Hepatocyte (in vitro differentiated cells): Measurements from ENCODE around the gene SLC14A1. TPM values are rescaled to one million over a fixed set of nuclear protein-coding genes. Genes with fewer than 3 reads are reported as not detected.
"Not testable (repeated sequence)": the region's sequence is repeated elsewhere in the genome, so short reads cannot be mapped to it uniquely, and the experiment has no call there.

ENCODE experiments used
- DNase-seq: peaks from one replicate; pipeline ENCODE4 v3.0.0-alpha.2; 2016; ENCODE audit warnings: low spot score
- H2AFZ ChIP-seq: fragments of 200-600 bp; sonication (generic); 2 replicates; pipeline ENCODE4 v1.6.0; 2016; ENCODE audit warnings: antibody characterized with exemption, mild to moderate bottlenecking
- H3K27ac ChIP-seq: fragments of 200-600 bp; sonication (generic); 2 replicates; pipeline ENCODE4 v1.5.1; 2016; ENCODE audit warnings: mild to moderate bottlenecking
- H3K27me3 ChIP-seq: fragments of 200-600 bp; sonication (generic); 2 replicates; pipeline ENCODE4 v1.6.1; 2016
- H3K36me3 ChIP-seq: fragments of 200-600 bp; sonication (generic); replicated peaks from 2 replicates; pipeline ENCODE4 v1.5.1; 2016; ENCODE audit warnings: low read depth; ENCODE audit not compliant: insufficient read depth
- H3K4me1 ChIP-seq: fragments of 200-600 bp; sonication (generic); 2 replicates; pipeline ENCODE4 v1.5.1; 2016; ENCODE audit warnings: mild to moderate bottlenecking, moderate library complexity; ENCODE audit not compliant: insufficient read depth
- H3K4me2 ChIP-seq: fragments of 200-600 bp; sonication (generic); 2 replicates; pipeline ENCODE4 v1.6.0; 2016
- H3K4me3 ChIP-seq: fragments of 200-600 bp; sonication (generic); 2 replicates; pipeline ENCODE4 v1.5.1; 2016; ENCODE audit warnings: mild to moderate bottlenecking
- H3K79me2 ChIP-seq: fragments of 200-600 bp; sonication (generic); 2 replicates; pipeline ENCODE4 v1.6.0; 2017; ENCODE audit warnings: mild to moderate bottlenecking
- H3K9me2 ChIP-seq: fragments of 200-600 bp; sonication (generic); replicated peaks from 2 replicates; pipeline ENCODE4 v1.6.0; 2017; ENCODE audit warnings: mild to moderate bottlenecking; ENCODE audit not compliant: insufficient read depth
- H3K9me3 ChIP-seq: fragments of 200-600 bp; sonication (generic); 2 replicates; pipeline ENCODE4 v1.5.1; 2016; ENCODE audit warnings: low read depth, mild to moderate bottlenecking
- H4K20me1 ChIP-seq: fragments of 200-600 bp; sonication (generic); 2 replicates; pipeline ENCODE4 v1.6.0; 2016; ENCODE audit warnings: mild to moderate bottlenecking; ENCODE audit not compliant: insufficient read depth, poor library complexity, severe bottlenecking
- CTCF ChIP-seq: fragments of 200-600 bp; sonication (generic); IDR thresholded peaks from 2 replicates; pipeline ENCODE4 v1.5.1; 2016; ENCODE audit warnings: antibody characterized with exemption, mild to moderate bottlenecking; ENCODE audit not compliant: poor library complexity
- EZH2 ChIP-seq: fragments of 200-600 bp; sonication (generic); IDR thresholded peaks from 2 replicates; pipeline ENCODE4 v1.6.1; 2016; ENCODE audit warnings: antibody characterized with exemption, mild to moderate bottlenecking, borderline replicate concordance
- EZH2phosphoT487 ChIP-seq: fragments of 200-600 bp; sonication (generic); IDR thresholded peaks from one replicate; pipeline ENCODE4 v1.6.1; 2018; ENCODE audit warnings: antibody characterized with exemption, mild to moderate bottlenecking, low read depth, moderate library complexity; ENCODE audit not compliant: unreplicated experiment, severe bottlenecking
- WGBS: methylation state at CpG from one replicate; pipeline ENCODE4 v1.1.6; 2016; ENCODE audit warnings: low lambda C conversion rate; ENCODE audit errors: missing lambda C conversion rate; 5-methylcytosine and 5-hydroxymethylcytosine counted together
- polyA plus RNA-seq: library from polyadenylated mRNA; unstranded; fragments of >200 nt; fragmentation: Nextera tagmentation; extraction: Ambion mirVana; gene quantifications from 2 replicates; pipeline ENCODE4 v1.2.1, GENCODE V29; 2016
- total RNA-seq: library from RNA; depleted of rRNA; stranded (reverse); fragments of >200 nt; gene quantifications from 2 replicates; pipeline ENCODE4 v1.2.3, GENCODE V29; 2014

Gene SLC14A1
- total and polyA plus RNA-seq, 2 experiments from 2014 or later, result 0.98 to 4.1 TPM

- H2AFZ ChIP-seq, result no peak overlapping the region
- no peaks in the 10 kb centered on the region for H3K79me2 ChIP-seq
- no peak for DNase-seq
- no peaks in the 10 kb centered on the region for H3K36me3 ChIP-seq
- H3K4me2 ChIP-seq, result no peak overlapping the region
- H3K4me1 ChIP-seq, result no peaks in the 10 kb centered on the region
- H3K4me3 ChIP-seq, result no peak overlapping the region
- no peaks in the 10 kb centered on the region for H3K9me3 ChIP-seq
- no peaks in the 10 kb centered on the region for H3K9me2 ChIP-seq
- no peak overlapping the region for H3K27ac ChIP-seq
- no peaks in the 10 kb centered on the region for H3K27me3 ChIP-seq
- TF ChIP-seq EZH2phosphoT487 (no peak), EZH2 (no peak), CTCF (no peak)
- H4K20me1 ChIP-seq, result no peaks in the 10 kb centered on the region
Measured at GRCh38 chr18:45752681-45753080, 28.7 kb downstream of the SLC14A1 start.

GRCh38 chr18:45753286-45753685 is 29.3 kb downstream of the SLC14A1 start:
- no peak overlapping the region for H3K4me3 ChIP-seq
- H2AFZ ChIP-seq, result no peak overlapping the region
- no peak for TF ChIP-seq EZH2
- TF ChIP-seq EZH2phosphoT487, result no peak
- TF ChIP-seq CTCF, result no peak
- H3K9me2 ChIP-seq, result no peaks in the 10 kb centered on the region
- no peaks in the 10 kb centered on the region for H3K79me2 ChIP-seq
- H3K4me2 ChIP-seq, result no peak overlapping the region
- H3K9me3 ChIP-seq, result no peaks in the 10 kb centered on the region
- no peaks in the 10 kb centered on the region for H4K20me1 ChIP-seq
- no peaks in the 10 kb centered on the region for H3K4me1 ChIP-seq
- DNase-seq, result no peak
- H3K27me3 ChIP-seq, result no peaks in the 10 kb centered on the region
- no peak overlapping the region for H3K27ac ChIP-seq
- WGBS, result 50% methylated on average over 1 of the region's 1 CpG
- no peaks in the 10 kb centered on the region for H3K36me3 ChIP-seq

GRCh38 chr18:45755934-45756333 is 32.0 kb downstream of the SLC14A1 start:
- Histone ChIP-seq H3K36me3 (no peaks in the 10 kb centered on the region), H2AFZ (no peak overlapping the region), H3K79me2 (no peaks in the 10 kb centered on the region), H3K27ac (no peak overlapping the region), H3K4me3 (no peak overlapping the region), H3K9me3 (no peaks in the 10 kb centered on the region), H3K4me2 (no peak overlapping the region), H3K27me3 (no peaks in the 10 kb centered on the region), H4K20me1 (no peaks in the 10 kb centered on the region), H3K4me1 (no peaks in the 10 kb centered on the region), H3K9me2 (no peaks in the 10 kb centered on the region)
- WGBS, result 46% methylated on average over 4 of the region's 4 CpGs
- peak; percentile 35 for DNase-seq
- no peak for TF ChIP-seq EZH2phosphoT487
- TF ChIP-seq EZH2, result no peak
- TF ChIP-seq CTCF, result no peak

- no peaks in the 10 kb centered on the region for H3K36me3 ChIP-seq
- no peak for TF ChIP-seq EZH2phosphoT487
- TF ChIP-seq EZH2, result no peak
- TF ChIP-seq CTCF, result no peak
- no peak overlapping the region for H3K4me3 ChIP-seq
- no peak overlapping the region for H3K4me2 ChIP-seq
- no peaks in the 10 kb centered on the region for H4K20me1 ChIP-seq
- H3K27ac ChIP-seq, result no peak overlapping the region
- H3K27me3 ChIP-seq, result no peaks in the 10 kb centered on the region
- no peaks in the 10 kb centered on the region for H3K4me1 ChIP-seq
- DNase-seq, result no peak
- WGBS, result 87% methylated on average over 5 of the region's 5 CpGs
- H3K9me3 ChIP-seq, result no peaks in the 10 kb centered on the region
- no peaks in the 10 kb centered on the region for H3K9me2 ChIP-seq
- no peaks in the 10 kb centered on the region for H3K79me2 ChIP-seq
- no peak overlapping the region for H2AFZ ChIP-seq
Measured at GRCh38 chr18:45757005-45757404, 33.0 kb downstream of the SLC14A1 start.

- H3K4me3 ChIP-seq, H3K27ac ChIP-seq, DNase-seq, H3K4me2 ChIP-seq, H4K20me1 ChIP-seq, H3K27me3 ChIP-seq, H3K9me2 ChIP-seq, H3K36me3 ChIP-seq, H3K79me2 ChIP-seq, H3K9me3 ChIP-seq, H3K4me1 ChIP-seq, H2AFZ ChIP-seq: not testable (repeated sequence)
- WGBS, result 79% methylated on average over 11 of the region's 11 CpGs
Measured at GRCh38 chr18:45757644-45758043, 33.7 kb downstream of the SLC14A1 start.
